ENCODE results near the gene RAP1A.

Gene RAP1A

DNA sequence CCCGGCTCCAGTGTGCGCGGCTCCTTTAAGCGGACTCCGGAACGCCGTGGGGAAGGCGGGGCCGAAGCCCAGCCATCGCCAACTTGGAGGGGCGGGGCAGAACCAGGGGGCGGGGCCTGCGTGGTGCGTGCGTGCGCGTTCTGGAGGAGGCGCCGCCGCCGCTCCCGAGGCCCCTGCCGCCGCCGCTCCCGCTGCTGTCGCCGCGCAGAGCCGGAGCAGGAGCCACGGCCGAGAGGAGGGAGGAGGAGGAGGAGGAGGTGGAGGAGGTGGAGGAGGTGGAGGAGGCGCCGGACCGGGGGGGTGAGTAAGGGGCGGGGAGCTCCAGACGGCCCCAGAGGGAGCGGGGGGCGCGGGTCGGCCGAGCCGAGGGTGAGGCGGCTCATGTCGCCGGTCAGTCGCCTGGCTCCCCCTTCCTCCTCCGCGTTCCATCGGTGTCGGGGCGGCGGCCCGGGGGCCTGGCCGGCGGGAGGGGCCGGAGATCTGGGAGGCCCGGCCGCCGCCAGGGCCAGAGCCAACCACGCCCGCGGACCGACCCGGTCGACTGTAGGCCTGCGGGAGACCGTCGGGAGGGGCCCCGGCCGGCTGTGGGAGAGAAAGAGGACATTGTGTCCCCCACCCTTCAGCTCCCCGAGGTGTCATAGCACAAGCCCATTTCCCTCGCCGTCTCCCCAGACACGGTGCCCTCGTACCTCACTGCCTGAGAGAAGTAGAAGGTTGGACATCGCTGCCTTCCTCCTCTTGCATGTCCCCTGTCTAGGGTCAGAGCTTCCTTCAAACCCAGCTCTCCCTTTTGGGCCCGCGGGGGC is at the start of gene RAP1A:
RAP1A (plus strand) TSS at position 155 of the 806 bp plus-strand sequence. CDS start 71,572 bp downstream, outside the sequence.
- peak; percentile 95 for DNase-seq (ENCODE audit: low spot score)

- no peak for DNase-seq (ENCODE audit: low spot score)
These were observed 49.7 kb upstream of the RAP1A start for GRCh38 chr1:111569913-111570312.

DNA sequence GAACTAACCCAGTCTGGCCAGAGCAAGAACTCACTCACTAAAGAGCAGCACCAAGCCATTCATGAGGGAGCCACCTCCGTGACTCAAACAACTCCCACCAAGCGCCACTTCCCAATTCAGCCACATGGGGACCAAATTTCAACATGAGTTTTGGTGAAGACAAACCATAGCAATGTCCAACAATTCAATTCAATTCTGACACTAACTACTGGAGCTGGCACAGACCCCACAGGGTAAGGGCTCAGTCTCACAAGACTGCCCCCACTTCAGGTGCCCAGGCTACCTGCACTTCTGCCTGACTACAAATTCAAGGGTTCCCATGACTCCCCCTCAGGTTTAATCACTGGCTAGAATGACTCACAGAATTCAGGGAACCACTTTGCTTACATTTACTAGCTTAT is 48.8 kb upstream of the RAP1A start:
- no peak for DNase-seq (ENCODE audit: low spot score)

GRCh38 chr1:111571239-111571638 is 48.4 kb upstream of the RAP1A start:
- no peak for DNase-seq (ENCODE audit: low spot score)

DNA sequence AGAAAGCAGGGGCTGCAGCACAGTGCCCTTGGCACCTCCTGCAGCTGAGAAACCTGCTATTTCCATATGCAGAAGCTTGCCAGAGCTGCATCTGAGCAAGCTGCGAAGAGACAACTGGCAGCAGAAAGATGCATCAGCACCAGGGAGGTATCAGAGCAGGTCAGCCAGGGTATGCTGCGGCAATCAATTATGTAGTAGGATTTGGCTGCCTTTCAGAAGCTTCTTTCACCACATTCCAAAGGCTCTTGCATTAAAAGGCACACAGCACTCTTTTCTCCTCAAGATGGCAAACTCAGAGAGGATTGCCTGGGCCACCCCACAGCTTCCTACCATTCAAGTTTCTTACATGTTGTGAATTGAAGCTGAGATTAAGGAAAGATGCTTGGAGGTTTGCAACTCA is 47.6 kb upstream of the RAP1A start:
- peak; percentile 19 for DNase-seq (ENCODE audit: low spot score)

DNA sequence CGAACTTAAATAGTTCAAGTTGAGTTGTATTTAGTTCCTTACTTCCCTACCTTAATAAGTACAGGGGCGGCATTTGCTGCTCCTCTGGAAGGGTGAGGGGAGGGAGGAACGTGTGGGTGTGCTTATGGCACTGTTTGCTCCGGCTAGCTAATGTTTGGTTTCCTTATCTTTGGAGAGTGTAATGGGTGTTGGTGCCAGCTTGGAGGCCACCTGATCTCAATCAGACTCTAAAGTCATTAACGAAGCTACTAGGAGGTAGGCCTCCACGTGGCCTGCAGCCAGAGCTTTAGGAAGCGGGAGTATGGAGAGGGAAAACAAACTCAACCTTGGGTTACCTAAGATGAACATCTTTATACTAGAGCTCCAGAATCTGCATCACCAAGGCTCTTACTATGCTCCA is 43.0 kb upstream of the RAP1A start:
- DNase-seq (ENCODE audit: low spot score) = no peak

- DNase-seq (ENCODE audit: low spot score) = no peak
These were observed 41.8 kb upstream of the RAP1A start for GRCh38 chr1:111577814-111578213.

- DNase-seq (ENCODE audit: low spot score) = no peak
These were observed 38.4 kb upstream of the RAP1A start for GRCh38 chr1:111581166-111581565.

DNA sequence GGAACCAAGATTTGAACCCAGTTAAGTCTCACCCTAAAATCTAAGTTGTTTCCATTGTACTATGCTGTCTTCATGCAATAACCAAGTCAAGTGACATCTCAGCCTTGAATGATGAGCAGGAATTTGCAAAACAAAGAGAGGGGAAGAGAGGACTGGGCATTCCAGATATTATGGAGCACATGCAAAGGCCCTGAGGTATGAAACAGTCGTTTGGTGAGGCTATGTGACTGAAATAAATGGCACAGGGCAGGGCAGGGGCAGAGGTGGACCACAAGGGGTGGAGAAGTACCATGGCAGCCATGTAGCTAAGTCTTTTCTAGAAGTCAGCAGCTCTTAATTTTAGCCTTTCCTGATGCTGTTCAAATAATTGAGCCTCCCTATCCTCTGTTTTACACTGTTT is 37.6 kb upstream of the RAP1A start:
- DNase-seq (ENCODE audit: low spot score) = no peak

- DNase-seq (ENCODE audit: low spot score) = no peak
These were observed 36.7 kb upstream of the RAP1A start for GRCh38 chr1:111582644-111583618.

DNA sequence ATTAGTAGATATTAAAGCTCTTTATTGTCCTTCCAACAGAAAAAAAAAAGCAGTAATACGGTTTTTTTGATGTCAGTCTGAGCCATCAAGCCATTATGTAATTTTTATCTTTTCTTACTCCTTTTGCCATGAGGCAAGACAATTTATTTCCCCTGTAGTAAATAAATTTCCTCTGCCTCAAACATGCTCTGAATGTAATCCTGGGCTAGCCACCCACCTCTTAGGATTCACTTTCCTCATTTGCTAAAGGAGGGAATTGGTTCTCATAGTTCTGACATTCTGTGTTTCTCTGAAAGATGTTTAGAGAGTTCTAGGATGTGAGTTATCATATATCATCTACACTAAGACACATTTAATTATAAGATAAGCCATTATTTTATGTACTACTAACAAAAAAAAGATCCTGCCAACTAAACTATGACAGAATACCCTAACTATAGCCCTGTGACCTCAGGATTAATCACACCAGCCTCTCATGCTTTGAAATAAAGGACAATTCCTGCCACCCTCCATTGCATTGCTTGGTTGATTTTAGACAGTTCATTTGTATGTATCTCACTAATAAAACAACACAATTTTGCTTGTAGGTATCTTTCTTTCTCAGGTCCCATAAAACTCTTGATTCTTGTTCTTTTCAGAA is 34.0 kb upstream of the RAP1A start:
- no peak for DNase-seq (ENCODE audit: low spot score)

DNA sequence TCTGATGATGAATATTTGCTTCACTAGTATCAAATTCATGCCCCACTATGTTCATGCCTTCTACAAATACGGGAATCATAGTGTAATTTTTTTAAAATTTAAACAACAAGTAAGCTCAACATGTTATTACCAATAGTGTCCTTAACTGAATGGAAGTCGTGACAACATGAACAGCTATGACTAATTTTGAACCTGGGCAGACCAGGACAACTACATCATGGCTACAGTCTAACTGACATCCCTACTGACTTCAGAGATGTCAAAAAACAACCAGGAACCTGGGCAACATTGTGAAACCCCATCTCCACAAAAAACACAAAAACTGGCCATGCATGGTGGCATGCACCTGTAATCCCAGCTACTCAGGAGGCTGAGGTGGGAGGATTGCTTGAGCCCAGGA is 33.5 kb upstream of the RAP1A start:
- DNase-seq (ENCODE audit: low spot score) = no peak

- DNase-seq (ENCODE audit: low spot score) = no peak
These were observed 31.9 kb upstream of the RAP1A start for GRCh38 chr1:111587509-111588174.

DNA sequence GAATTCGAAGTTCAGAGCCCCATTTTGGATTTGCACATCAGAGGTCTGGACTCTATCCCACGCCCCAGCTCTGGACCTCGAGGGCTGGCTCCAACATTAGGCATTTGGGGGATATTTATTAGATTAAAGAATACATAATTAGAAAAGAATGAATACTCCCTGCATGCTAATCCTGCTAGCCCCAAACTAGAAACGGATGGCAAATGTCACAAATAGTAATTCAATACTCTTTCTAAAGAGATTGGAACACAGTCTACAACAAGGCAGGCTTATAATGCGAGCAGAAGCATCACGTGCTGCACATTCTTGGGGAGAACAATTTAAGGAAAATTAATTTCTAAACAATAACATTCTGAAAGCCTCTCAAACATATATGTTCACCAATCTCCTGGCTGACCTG is 27.7 kb upstream of the RAP1A start:
- DNase-seq (ENCODE audit: low spot score) = no peak

DNA sequence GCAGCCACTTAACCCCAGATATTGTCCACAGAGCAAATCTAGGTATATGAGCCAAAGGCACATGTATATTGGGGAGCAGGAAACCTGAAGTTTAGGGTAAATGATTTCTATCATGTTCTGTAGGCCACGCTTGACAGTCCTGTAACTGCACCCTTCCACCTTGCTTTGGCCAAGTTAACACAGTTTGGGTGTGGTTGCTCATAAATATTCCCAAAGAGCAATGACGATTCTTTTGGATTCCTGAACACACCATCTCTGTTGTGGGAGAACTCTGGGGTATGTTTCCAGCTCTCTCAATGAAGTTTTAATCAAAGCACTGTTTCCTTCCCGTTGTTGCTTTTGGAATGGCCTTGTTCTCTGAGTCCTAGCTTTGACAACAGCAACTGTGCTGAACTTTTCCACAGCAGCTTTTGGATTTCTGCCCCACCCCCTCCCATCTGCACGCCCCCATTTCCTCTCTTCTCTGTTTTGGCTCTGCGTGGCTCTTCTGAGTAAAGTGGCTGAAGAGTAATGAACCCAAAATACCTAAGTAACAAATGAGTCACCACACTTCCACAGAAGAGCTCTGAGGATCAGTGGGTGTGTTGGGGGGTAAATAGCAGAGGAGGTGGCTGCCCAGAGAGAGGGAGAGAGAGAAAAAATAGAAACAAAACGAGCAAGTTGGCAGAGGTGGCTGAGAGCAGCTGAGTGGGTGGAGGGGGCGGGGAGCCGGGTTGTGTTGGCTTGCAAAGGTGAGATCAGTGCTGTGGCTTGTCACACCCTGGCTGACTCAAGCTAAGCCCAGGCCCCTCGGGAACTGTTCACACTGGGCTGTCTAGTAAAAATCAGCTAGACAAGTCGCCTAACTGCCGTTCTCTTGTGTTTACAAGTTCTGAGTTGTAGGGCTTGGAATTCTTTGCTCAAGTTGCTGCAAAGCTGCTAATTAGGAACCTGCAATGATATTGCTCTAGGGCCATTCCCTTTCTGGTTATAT is 26.9 kb upstream of the RAP1A start:
- DNase-seq (ENCODE audit: low spot score) = peak; percentile 60

DNA sequence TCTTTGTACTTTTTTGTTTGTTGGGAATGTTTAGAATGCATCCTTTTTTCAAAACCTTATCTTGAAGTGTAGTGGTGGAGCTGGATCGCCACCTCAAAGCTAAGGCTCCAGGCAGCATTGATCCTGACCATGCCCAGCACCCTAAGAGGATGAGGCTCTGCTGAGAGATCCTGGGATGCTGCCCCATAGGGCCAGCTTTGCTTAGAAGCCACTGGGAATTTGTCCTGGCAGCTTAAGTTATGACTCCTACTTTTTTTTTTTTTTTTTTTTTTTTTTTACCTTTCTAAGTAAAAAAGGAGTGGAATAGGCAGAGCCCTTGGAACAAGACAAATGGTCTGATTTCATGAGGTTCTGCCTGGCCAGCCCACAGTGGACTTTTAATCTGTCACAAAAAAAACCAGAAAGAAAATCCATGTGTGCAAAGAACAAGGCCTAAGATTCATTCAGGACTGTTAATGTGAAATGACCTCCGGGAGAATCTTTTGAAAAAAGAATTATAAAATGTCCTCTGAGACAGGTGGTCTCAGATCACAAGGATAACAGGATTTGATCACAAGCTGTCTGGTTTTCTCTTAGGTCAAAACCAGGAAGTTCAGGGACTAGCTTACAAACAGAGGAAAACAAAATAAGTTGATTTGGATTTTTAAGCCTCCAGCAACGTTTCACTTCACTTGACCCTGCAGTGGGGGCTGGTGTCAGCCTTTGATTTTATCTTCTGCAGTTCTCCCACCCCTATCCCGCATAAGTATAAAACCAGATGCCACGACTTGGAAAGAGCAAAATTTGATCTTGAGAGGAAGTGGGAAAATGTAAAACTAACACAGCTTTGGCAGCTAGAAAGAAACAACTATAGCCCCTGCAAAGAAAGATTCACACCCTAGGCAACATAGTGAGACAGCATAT is 25.9 kb upstream of the RAP1A start:
- DNase-seq (ENCODE audit: low spot score) = peak; percentile 14

- no peak for DNase-seq (ENCODE audit: low spot score)
These were observed 25.3 kb upstream of the RAP1A start for GRCh38 chr1:111594306-111594693.

GRCh38 chr1:111595807-111596206 is 23.8 kb upstream of the RAP1A start:
- no peak for DNase-seq (ENCODE audit: low spot score)

DNA sequence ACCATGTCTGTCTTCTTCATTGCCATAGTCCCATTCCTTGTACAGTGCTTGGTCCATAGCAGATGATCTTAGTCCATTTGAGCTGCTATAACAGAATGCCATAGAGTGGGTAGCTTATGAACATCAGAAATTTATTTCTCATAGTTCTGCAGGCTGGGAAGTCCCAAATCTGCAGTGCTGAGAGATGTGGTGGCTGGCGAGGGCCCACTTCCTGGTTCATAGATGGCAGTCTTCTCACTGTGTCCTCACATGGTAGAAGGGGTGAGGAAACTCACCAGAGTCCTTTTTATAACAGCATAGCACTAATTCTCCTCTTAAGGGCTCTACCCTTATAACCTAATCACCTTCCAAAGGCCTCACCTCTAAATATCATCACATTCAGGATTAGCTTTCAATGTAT is 23.1 kb upstream of the RAP1A start:
- DNase-seq (ENCODE audit: low spot score) = no peak

GRCh38 chr1:111597426-111597825 is 22.2 kb upstream of the RAP1A start:
- peak; percentile 10 for DNase-seq (ENCODE audit: low spot score)
